Non-pigmented ciliary epithelial cell (primary cell): ENCODE results near the gene TMEM229B.

Experiments
- DNase-seq: peaks from one replicate; pipeline ENCODE4 v3.0.0-alpha.2; 2010; ENCODE audit warnings: low read depth

Gene TMEM229B

DNA sequence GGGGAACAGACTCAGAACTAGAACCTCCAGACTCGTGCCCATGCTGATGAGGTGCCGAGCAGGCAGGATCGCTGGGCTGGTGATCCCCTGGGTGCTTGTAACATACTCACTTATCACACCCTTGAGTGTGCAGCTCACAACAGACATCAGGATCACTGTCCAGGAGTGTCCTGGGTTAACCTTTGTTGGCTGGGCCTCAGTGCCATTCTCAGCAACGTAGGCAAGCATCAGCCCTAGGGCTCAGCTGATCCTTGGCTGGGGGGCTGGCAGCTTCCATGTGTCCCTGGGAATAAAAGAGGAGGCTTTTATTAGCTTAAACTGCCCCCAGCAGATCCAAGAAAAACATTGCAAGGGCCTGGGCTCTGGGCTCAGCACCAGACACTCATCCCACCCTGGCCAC, 1.6 kb downstream of the TMEM229B start:
- DNase-seq = no peak

DNA sequence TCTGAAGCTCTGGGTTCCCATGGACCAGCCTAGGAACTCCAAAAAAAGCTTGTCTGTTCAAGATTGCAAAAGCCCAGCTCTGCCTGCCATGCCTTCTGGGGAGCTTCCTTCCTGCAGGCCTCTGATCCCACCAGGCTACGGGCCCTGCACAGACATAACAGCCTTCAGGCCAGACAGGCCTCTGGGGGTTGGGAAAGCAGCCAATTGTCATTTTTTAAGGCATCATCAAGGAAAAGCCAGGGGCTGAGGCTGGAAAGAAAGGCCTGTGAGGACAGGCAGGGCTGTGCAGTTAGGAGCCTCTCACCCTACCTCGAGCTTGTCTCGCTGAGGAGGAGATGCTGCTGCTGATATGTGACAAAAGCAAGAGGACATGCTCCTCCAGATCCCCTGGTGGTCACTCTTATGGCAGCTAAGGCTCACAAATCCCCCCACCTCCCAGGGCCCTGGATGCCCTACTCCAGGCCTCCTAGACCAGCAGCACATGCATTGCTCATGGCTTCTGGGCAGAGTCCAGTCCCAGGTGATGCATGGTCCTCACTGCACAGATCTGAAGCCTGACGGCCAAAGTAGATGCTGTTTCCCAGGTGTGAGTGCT, 2.9 kb downstream of the TMEM229B start:
- DNase-seq = no peak

DNA sequence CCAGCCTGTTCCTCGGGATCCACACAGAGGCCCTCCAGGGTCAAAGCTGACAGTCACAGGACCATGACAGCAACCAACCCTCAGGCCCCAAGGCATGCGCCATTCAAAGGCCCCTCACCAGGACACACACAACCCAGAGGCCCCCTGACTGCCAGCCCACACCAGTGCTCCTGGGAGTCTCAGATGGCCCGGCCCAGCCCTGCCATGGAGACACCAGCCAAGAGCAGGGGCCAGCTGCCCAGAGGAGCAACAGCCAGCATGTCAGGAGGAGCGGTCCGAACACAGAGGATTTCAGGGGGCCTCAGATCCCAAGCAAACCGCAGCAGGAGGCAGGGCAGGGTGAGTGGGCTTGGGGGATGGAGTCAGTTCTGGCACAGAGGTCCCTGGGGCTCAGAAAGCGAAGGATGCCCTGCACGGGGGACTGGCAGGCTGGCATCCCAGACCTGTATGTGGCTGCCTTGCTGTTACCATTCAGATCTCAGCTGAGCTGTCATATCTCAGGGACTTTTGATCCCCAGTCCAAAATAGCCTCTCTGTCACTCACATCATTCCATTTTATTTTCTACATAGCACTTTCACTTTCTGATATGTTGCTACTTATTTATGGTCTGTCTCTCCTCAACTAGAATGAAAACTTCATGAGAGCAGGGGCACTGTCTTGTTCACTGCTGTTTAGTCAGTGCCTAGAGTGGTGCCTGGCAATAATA, 4.8 kb downstream of the TMEM229B start:
- DNase-seq = no peak

DNA sequence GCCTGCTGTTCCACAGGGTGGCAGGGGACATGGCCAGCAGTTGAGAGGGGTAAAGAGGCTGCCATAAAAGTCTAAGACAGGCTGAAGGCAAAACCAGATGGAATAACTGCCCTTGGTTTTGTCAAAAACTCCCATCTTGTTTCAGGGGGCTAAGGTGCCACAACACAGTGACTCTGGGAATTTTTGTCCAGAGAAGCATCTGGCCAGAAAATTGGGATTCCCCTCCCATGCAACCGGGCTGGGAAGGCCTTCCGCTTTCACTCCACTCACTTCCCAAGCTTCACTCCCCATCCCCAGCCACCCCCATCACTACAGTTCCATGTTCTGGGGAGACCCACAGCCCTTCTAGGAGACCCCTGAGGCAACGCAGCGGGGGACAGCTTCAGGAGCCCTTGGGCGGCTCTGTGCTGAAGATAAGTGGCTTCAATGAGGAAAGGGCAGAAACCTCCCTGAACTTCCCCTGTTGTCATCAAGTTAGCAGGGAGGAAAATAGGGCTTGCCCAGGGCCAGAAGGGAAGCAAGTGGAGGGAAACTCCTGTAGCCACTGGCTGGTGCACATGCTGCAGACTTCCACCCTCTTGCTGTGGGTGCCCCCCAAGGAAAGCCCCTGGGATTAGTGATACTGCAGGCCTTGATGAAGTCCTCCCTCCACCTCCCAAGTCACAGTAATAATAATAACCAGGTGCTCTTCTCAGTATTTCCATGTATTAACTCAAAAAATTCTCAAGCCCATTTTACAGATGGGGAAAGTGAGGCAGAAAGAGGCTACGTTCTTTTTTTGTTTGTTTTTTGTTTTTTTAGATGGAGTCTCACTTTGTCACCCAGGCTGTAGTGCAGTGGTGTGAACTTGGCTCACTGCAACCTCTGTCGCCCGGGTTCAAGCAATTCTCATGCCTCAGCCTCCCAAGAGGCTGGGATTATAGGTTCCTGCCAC, 6.0 kb downstream of the TMEM229B start:
- no peak for DNase-seq

DNA sequence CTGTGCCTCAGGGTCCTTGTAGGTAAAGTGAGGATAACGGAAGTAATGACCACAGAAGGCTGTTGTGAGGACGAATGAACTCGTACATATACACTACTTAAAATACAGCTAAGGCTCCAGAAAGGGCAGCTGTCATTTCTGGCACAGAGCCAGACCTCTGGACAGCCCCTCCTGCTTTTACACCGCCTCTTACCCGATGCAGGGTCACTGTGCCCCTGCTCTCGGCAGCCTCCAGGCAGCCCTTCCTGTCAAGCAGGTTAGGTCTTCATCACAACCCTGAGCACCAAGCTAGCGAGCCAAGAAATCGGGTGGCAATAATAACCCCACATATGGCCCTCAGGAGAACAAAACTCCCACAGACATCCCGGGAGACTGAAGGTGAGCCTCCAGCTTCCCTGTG, 8.5 kb downstream of the TMEM229B start:
- no peak for DNase-seq

DNA sequence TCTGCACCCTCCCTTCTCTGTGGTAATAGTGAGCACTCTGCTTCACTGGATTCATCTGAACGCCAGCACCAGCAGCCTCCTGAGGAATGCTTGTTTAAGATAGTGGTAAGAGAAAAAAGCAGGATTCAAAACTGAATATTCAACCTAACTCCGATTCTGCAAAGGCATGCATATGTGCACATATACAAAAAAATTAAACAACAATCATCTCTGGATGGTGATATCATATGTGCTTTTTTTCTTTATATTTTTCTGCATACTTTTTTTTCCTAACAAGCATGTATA, 9.8 kb downstream of the TMEM229B start:
- DNase-seq = no peak

DNA sequence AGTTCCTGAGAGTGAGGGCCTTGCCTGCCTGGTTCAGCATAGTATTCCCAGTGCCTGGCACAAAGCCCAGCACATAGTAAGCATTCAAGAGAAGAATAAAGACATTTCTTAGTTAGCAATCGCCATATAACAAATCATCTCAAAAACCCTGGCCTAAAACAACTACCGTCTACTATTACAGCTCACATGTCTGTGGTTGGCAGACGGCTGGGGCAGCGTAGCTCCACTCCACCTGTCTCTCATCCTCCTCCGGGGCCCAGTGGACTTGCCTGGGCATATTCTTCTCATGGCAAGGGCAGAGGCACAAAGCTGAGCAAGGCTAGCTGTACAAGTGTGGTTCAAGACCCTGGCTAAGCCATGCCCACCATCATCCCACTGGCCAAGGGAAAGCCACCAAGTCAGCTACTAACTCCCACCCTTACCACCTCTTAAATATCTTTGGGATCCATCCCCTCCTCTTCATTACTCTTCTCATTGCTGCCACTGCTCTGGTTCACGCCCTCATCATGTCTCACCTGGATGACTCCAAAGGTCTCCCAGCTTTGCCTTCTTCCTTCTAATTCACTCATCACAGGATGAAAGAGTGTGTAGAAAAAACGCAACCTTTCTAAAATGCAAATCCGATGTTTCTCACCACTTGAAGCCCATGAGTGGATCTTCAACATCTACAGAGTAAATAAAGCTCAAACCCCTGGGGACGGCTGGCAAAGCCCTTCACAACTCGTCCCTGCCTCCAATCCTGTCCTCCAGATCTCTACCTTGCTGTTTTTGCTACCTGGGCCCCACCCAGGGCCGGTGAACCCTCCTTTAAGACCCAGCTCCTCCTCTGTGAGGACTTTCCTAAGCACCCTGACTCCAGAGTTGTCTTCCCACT, 10.4 kb downstream of the TMEM229B start:
- DNase-seq = no peak

DNA sequence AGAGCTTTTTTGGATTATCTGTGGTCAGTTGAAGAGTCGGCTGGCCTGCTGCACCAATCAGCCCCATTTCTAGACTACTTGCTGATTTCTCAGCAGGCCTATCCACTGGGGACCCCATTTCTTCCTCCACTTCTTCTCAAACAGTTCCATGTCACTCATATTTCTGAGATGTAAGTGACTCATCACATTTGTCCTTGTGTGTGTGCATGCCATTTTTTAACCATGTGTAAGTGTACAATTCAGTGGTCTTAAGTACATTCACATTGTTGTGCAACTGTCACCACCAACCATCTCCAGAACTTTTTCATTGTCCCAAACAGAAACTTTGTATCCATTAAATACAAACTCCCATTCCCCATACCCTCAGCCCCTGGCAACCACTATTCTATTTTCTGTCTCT, 14.2 kb downstream of the TMEM229B start:
- DNase-seq = no peak

DNA sequence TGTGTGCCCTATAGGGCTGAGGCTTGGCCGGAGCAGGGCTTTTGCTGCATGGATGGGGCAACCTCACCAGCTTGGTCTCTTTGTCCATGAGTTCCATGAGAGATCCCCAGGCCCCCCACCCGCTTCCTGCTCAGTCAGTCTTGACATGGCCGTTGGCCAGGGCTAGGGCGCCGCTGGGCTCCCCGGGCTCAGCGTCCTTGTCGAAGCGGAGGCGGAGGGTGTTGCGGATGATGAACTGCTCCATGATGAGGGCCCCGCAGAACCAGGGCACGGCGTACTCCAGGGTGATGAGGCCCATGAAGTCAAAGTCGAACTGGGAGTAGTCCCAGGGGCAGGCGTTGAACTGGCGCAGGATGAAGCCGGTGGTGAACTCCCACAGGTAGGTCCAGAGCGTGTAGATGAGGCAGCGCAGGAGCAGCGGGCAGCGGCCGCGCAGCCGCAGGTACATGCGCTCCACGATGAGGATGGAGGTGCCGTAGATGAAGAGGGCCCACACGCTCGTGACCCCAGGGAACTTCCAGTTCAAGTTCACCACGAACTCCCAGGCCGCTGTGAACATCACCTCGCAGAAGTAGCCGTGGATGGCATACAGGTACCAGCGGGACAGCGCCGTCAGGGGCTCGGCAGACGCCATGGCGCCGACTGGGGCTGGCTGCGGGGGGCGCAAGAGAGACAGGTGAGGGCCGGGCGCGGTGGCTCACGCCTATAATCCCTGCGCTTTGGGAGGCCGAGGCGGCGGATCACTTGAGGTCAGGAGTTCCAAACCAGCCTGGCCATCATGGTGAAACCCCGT, 15.0 kb downstream of the TMEM229B start:
- DNase-seq = no peak

DNA sequence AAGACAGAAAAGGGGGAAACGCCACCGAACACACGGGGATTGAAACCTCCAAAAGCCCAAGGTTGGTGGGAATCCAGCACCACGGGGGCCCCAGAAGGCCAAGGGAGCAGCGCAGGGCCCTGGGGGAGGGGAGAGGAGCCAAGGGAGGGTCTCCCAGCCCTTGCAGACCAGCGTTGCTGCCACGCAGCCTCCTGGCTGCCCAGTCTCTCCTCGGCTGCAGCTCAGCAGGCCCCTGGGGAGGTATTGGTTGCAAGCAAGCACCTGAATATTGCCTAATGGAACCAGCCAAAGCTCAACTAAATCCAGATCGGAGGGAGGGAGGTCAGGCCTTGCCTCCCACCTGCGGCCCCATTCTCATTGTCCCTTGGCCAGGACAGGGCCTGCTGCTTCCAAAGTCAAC, 15.8 kb downstream of the TMEM229B start:
- no peak for DNase-seq

DNA sequence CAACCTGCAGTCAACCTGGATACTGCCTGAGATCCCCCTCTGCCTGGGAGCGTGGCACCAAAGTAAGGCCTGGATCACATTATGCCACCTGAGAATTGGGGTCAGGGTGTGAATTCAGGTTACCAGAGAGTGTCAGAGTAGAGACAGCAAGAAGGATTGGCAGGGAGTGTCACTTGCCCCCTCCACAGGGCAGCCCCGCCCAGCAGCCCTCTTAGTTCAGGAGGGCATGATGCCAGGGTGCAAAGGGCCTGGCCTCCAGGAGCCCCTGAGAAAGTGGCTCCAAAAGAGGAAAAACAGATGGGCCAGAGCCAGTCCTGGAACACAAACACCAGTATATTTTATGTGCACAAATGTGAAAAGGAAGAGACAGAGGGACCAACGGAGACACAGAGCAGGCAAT, 18.6 kb downstream of the TMEM229B start:
- no peak for DNase-seq

DNA sequence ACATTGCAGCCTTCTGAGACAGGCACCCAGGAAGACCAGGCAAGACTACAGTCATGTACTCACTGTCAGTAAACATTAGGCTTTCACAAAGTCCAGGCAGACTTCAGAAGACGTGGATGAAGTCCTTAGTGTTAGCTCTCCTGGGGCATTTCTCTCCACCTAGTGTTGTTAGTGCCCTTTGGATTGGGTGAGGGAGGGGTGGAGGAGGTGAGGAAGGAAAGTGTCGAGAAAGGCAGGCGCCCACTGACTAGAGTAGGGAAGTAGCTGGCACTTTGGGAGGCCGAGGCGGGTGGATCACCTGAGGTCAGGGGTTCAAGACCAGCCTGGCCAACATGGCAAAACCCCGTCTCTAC, 20.2 kb downstream of the TMEM229B start:
- no peak for DNase-seq

DNA sequence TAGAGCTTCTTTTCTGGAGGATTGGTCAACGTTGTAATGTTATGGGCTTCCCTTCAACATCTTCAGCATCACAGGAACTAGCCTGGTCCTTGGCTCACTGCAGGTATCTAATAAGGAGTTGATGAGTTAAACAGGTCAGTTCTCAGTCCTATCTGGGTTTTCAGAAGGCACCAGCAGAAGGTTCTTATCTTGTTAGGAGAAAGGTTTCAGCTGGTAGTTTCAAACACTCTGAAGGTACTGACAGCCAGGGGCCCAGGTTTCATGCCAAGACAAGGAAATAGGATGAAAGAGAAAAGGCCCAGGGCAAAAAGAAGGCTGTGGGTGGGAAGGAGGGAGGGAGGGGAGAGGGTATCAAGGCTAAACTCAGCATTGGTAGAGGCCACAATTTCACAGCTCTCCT, 21.4 kb downstream of the TMEM229B start:
- no peak for DNase-seq

DNA sequence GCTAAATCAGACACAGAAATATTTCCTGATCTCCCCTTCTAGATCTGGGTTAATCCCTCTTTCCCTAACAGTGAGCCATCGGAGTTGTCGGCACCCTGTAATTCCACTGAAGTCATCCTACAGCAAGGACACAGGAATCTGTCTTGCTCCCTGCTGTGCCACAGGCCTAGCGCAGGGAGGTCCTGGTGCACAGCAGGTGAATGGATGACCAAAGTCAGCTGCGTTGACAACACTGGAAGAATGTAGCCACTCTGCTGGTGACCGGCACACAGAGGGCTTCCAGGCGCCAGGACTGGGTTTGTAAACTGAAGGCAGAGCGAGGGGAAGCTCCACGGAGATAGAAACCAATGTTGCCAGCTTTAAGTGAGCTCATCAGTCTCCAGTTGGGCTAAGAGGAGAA, 23.6 kb downstream of the TMEM229B start:
- DNase-seq = no peak

DNA sequence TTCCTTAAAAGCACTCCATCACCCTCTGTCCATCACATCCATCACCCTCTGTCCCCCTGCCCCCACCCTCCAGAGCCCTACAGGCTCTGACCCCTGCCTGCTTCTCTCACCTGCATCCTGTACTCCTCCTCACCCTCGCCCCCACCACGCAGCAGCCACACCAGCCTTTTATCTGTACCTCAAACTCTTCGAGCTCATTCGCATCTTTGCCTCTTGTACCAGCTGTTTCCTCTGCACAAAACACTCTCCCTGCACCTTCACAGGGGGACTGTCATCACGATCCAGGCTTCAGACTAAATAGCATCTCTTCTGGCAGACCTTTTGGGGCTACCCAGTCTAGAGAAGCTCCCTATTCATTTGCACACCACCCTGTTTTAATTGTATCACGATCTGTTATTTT, 24.1 kb downstream of the TMEM229B start:
- no peak for DNase-seq

DNA sequence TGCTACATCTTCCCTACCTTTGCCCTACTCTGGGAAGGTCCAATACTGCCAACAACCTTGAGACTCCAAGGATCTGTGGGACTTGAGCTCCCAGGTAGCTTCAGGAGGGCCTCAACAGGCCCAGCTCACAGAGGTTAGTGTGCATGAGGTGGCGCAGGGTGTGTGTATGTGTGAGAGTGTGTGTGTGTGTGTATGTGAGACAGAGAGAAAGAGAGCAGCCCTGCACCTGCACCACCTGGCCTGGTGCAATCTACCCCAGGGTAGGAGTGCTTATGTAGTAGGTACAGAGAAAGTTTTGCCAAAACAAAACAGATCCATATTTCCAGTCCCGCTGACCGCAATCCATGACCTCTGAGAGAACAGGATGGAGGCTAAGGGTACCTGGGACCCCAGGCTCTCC, 24.6 kb downstream of the TMEM229B start:
- DNase-seq = no peak

DNA sequence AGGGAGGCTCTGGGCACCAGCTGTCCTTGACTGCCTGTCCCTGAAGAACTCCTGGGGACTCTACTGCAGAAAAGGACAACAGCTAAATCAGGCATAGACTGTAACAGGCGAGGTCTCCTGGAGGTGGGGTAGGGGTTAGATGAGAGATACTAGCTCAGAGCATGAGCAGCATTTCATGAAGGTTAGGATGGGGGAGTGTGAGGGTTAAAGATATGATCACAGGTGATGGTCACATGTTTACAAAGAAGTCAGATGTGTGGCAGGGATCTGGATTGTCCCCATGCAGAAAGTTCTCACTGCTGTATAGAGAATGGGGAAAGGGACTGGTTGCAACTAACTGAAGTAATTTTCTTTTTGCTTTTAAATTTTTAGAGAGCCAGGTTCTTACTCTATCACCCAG, 26.5 kb downstream of the TMEM229B start:
- DNase-seq = no peak

DNA sequence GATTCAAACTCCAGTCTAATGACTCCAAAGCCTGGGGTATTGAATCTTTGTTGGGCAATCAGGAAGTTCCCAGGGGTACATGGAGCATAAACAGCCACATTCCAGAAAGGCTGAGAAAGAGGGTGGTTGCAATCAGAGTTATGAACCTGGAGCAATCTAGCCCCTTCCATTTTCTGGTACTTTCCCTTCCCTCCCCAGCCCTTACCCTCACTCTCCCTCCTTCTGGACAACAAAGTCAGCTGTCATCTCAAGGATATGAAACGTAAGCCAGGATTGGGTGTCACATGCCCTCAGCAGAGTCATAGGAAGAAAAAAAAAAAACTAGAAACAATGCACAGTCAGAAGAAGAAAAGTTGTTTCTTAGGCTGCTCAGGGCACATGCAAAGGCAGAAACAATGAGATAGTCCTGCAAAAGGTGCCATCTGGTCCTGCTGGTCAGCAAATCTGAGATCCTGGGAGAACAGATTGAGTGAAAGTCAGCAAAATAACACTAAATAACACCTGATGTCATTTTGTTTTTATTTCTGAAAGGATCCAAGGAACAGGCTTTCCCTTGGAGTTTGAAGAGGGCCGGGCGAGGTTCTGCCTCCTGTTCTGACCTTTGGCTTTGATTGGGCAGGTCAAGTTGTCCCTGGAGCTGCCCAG, 27.1 kb downstream of the TMEM229B start:
- DNase-seq = peak; percentile 3

DNA sequence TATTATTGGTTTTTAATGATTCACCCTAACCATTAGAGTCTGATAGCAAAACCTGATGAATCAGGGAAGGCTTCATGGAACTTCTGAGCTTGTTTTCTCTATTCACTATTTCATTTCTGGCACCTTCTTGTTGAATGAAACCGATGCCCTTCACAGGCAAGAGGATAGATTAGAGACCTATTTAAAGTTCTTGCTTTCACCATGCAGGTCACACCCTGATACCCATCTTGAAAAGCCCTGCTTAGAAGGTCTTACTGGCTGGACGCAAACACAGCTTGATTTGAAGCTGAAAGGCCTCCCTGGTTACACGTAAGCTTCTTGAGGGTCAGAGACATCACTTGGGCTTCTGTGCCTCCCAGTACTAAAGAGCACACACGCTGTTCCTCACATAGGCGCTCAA, 29.2 kb downstream of the TMEM229B start:
- DNase-seq = no peak

DNA sequence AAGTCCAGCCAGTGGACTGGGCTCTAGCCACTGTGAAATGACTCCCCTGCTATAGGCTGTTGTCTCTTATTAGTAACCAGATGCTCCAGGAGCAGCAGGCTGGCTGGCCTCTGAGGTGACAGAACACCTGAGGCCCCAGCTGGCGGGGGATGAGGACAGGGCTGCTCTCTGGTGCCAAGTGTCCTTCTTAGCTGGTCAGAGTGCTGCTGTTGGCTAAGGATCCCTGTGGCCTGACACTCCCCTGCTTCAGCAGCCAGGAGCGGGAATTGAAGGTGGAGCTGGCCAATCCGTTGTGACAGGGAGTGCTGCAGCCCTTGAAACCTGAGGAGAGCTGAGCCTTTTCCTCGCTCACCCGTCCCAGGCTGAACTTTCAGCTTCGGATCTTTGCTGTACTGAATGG, 30.7 kb downstream of the TMEM229B start:
- DNase-seq = no peak

DNA sequence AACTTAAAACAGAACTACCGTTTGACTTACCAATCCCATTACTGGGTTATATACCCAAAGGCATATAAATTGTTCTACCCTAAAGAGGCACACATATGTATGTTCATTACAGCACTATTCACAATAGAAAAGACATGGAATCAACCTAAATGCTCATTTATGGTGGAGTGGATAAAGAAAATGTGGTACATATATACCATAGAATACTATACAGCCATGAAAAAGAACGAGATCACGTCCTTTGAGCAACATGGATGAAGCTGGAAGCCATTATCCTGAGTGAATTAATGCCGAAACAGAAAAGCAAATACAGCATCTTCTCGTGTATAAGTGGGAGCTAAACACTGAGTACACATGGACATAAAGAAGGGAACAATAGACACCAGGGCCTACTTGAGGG, 31.8 kb downstream of the TMEM229B start:
- no peak for DNase-seq
